ENCODE results near the gene PSMB7.

DNA sequence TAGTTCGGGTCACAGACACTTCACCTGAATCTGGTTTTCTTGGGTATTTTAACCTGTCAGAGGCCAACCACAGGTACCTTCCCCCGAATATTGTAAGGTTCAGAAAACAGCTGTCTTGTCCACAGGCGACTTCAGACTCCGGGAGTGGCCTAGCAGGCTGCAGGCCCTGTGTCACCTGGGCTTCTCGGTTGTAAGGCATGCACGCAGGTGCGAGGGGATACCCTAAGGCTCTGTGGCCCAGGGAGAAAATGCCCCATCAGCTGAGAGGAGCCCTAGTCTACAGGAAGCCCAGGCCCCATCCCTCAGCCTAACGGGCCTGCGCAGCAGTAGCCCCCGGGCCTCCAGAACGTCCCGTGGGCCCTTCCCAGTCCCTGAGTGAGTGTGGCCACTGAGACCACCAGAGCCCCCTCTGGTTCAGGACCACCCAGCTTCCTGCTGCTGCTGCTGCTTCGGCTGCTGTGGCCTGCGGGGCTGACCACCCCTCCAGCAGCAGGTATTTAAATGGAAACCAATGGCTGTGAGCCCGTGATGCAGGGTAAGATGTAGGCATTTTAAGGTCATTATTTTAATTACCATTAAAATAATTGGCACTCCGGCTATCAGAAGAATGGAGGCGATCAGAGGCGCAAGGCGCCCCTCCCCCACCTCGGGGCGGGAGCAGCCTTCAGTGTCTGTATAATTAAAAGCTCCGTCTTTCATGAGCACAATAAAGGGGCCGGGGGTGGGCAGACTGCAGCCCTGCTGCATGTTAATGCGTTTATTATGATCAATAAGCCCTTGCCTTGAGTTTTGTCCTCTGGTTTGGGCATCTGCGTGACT, 65.4 kb downstream of the PSMB7 start:
- TF ChIP-seq, protein P1, sequence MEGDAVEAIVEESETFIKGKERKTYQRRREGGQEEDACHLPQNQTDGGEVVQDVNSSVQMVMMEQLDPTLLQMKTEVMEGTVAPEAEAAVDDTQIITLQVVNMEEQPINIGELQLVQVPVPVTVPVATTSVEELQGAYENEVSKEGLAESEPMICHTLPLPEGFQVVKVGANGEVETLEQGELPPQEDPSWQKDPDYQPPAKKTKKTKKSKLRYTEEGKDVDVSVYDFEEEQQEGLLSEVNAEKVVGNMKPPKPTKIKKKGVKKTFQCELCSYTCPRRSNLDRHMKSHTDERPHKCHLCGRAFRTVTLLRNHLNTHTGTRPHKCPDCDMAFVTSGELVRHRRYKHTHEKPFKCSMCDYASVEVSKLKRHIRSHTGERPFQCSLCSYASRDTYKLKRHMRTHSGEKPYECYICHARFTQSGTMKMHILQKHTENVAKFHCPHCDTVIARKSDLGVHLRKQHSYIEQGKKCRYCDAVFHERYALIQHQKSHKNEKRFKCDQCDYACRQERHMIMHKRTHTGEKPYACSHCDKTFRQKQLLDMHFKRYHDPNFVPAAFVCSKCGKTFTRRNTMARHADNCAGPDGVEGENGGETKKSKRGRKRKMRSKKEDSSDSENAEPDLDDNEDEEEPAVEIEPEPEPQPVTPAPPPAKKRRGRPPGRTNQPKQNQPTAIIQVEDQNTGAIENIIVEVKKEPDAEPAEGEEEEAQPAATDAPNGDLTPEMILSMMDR (IDR thresholded peaks at IDR 0.05; ENCODE audit: insufficient read depth, low read length, poor library complexity, severe bottlenecking), result no peak
- no peak for TF ChIP-seq EZH2phosphoT487 (conservative IDR thresholded peaks at IDR 0.05; ENCODE audit: low read length)
